GM12878 (cell line): ENCODE measurements around the gene MRGPRG. TPM values are rescaled to one million over a fixed set of nuclear protein-coding genes. Genes with fewer than 3 reads are reported as not detected.

Source experiments
- ATAC-seq: fragments of 200-7000 bp; cut with Tn5 transposase; 3 replicates; pipeline ENCODE4 v1.9.1; 2020; ENCODE audit warnings: mild to moderate bottlenecking, moderate library complexity
- BruUV-seq: library from RNA; stranded (reverse); fragments of 400-500 nt; replicated peaks from 2 replicates; lab custom pipeline; 2021; lab: Mats Ljungman, UMichigan
- CTCF ChIA-PET: fragments of 300-600 bp; sonication (Branson Sonifier 250); formaldehyde crosslinking; extraction: SDS; loops from one replicate; lab custom pipeline; 2021; ENCODE audit warnings: inconsistent platforms; lab: Yijun Ruan, JAX
- POLR2A ChIA-PET: fragments of 350-600 bp; formaldehyde crosslinking; extraction: SDS; loops from one replicate; lab custom pipeline; 2021; ENCODE audit warnings: inconsistent platforms; lab: Charles Lee
- RAD21 ChIA-PET: fragments of 300-600 bp; sonication (Branson Sonifier 250); formaldehyde crosslinking; loops from one replicate; lab custom pipeline; 2023; ENCODE audit warnings: antibody characterized with exemption; ENCODE audit not compliant: unreplicated experiment; lab: Charles Lee
- SMC1A ChIA-PET: fragments of 300-600 bp; sonication (Branson Sonifier 250); formaldehyde crosslinking; loops from one replicate; lab custom pipeline; 2023; ENCODE audit not compliant: unreplicated experiment, uncharacterized antibody; lab: Charles Lee
- DNase-seq: peaks from one replicate; pipeline ENCODE4 v3.0.0-alpha.2; 2011; ENCODE audit warnings: low read depth, low spot score
- FAIRE-seq: peaks from 3 replicates; lab custom pipeline; 2011; peaks lifted over from hg19 to GRCh38; lab: Jason Lieb, UNC
- H2AFZ ChIP-seq: 2 replicates; pipeline ENCODE4 v1.6.0; 2011; ENCODE audit warnings: low read depth, low read length, control low read depth; ENCODE audit not compliant: control insufficient read depth
- H3K27ac ChIP-seq: 2 replicates; pipeline ENCODE4 v1.5.1; 2011; ENCODE audit warnings: control low read depth; ENCODE audit not compliant: control insufficient read depth, insufficient read depth
- H3K27me3 ChIP-seq, 2 experiments: replicated peaks in 1 of 2; 2 replicates each; pipeline versions ENCODE4 v1.6.0 to v1.6.1; 2011; ENCODE audit warnings: low read length in 1 of 2; ENCODE audit not compliant: control insufficient read depth in 2 of 2, insufficient read depth in 2 of 2
- H3K36me3 ChIP-seq, 2 experiments: 2 replicates each; pipeline ENCODE4 v1.5.1; 2011; ENCODE audit warnings: low read length in 1 of 2; ENCODE audit not compliant: control insufficient read depth in 2 of 2, insufficient read depth in 2 of 2
- H3K4me1 ChIP-seq: 2 replicates; pipeline ENCODE4 v1.6.1; 2011; ENCODE audit warnings: mild to moderate bottlenecking, low read length, moderate library complexity, mixed read lengths; ENCODE audit not compliant: control insufficient read depth, insufficient read depth
- H3K4me2 ChIP-seq: 2 replicates; pipeline ENCODE4 v1.6.0; 2011; ENCODE audit warnings: control low read depth; ENCODE audit not compliant: control insufficient read depth, insufficient read depth
- H3K4me3 ChIP-seq: fragments of 200-600 bp; sonication (generic); 2 replicates; pipeline ENCODE4 v1.5.1; 2016
- H3K79me2 ChIP-seq: 2 replicates; pipeline ENCODE4 v1.6.0; 2011; ENCODE audit warnings: low read length; ENCODE audit not compliant: control insufficient read depth, insufficient read depth
- H3K9ac ChIP-seq: 2 replicates; pipeline ENCODE4 v1.8.0; 2011; ENCODE audit warnings: low read length, control low read depth, mixed read lengths; ENCODE audit not compliant: control insufficient read depth, insufficient read depth
- H3K9me3 ChIP-seq: replicated peaks from 3 replicates; pipeline ENCODE4 v1.5.1; 2011; ENCODE audit warnings: mild to moderate bottlenecking, low read length; ENCODE audit not compliant: control insufficient read depth, insufficient read depth
- H4K20me1 ChIP-seq: 2 replicates; pipeline ENCODE4 v1.6.0; 2011; ENCODE audit not compliant: control insufficient read depth, insufficient read depth
- ATF7 ChIP-seq: fragments of 450-650 bp; IDR thresholded peaks from 2 replicates; pipeline ENCODE4 v1.6.1; 2016; ENCODE audit warnings: low read depth, mild to moderate bottlenecking
- BCLAF1 ChIP-seq: fragments of 450-650 bp; IDR thresholded peaks from 2 replicates; pipeline ENCODE4 v1.6.1; 2017; ENCODE audit warnings: antibody characterized with exemption, mild to moderate bottlenecking, moderate library complexity
- CBFB ChIP-seq: IDR thresholded peaks from 2 replicates; pipeline ENCODE4 v1.6.1; 2016; ENCODE audit warnings: antibody characterized with exemption, low read depth
- DPF2 ChIP-seq: fragments of 450-650 bp; IDR thresholded peaks from 2 replicates; pipeline ENCODE4 v1.6.1; 2017; ENCODE audit warnings: mild to moderate bottlenecking
- FOS ChIP-seq: IDR thresholded peaks from 3 replicates; pipeline ENCODE4 v1.6.1; 2011; ENCODE audit warnings: borderline replicate concordance; ENCODE audit not compliant: insufficient read length; ENCODE audit errors: extremely low read depth
- GABPA ChIP-seq: IDR thresholded peaks from 2 replicates; pipeline ENCODE4 v1.6.1; 2014; ENCODE audit warnings: antibody characterized with exemption, low read depth, mild to moderate bottlenecking, inconsistent platforms
- HDAC6 ChIP-seq: fragments of 200-600 bp; sonication (generic); IDR thresholded peaks from one replicate; pipeline ENCODE4 v1.8.0; 2017; ENCODE audit warnings: antibody characterized with exemption; ENCODE audit not compliant: unreplicated experiment
- IRF4 ChIP-seq: IDR thresholded peaks from 2 replicates; pipeline ENCODE4 v1.6.1; 2011; ENCODE audit warnings: low read depth, low read length
- KDM1A ChIP-seq: fragments of 200-600 bp; sonication (generic); IDR thresholded peaks from 2 replicates; pipeline ENCODE4 v1.6.1; 2016; ENCODE audit warnings: borderline replicate concordance
- RAD51 ChIP-seq: fragments of 450-650 bp; IDR thresholded peaks from 2 replicates; pipeline ENCODE4 v1.6.1; 2016; ENCODE audit warnings: moderate library complexity, mild to moderate bottlenecking, inconsistent platforms
- RBBP5 ChIP-seq: fragments of 200-600 bp; sonication (generic); conservative IDR thresholded peaks from 2 replicates; pipeline ENCODE4 v1.6.1; 2016
- RELB ChIP-seq: fragments of 450-650 bp; IDR thresholded peaks from 2 replicates; pipeline ENCODE4 v1.6.1; 2017; ENCODE audit warnings: low read depth, mild to moderate bottlenecking, moderate library complexity
- SMARCA5 ChIP-seq: fragments of 450-650 bp; IDR thresholded peaks from 2 replicates; pipeline ENCODE4 v1.6.1; 2017; ENCODE audit warnings: mild to moderate bottlenecking
- USF2 ChIP-seq: IDR thresholded peaks from 2 replicates; pipeline ENCODE4 v1.6.1; 2011; ENCODE audit warnings: low read depth, low read length, improper control_type of control experiment, borderline replicate concordance
- ZBTB33 ChIP-seq: fragments of 450-650 bp; IDR thresholded peaks from 2 replicates; pipeline ENCODE4 v1.6.1; 2017; ENCODE audit warnings: mild to moderate bottlenecking
- WGBS: methylation state at CpG from one replicate; pipeline ENCODE4 v1.1.6; 2016; ENCODE audit warnings: low lambda C conversion rate; ENCODE audit not compliant: insufficient replicate concordance, insufficient coverage; ENCODE audit errors: missing lambda C conversion rate; 5-methylcytosine and 5-hydroxymethylcytosine counted together
- in situ Hi-C: fragments of 300-500 bp; cut with MboI; formaldehyde crosslinking; loops from 9 replicates; pipeline ENCODE4 v1.14.3; 2018; ENCODE audit warnings: mixed read lengths
- intact Hi-C: fragments of 100-400 bp; cut with micrococcal nuclease; formaldehyde crosslinking; loops from one replicate; pipeline ENCODE4 v1.14.2; 2022; ENCODE audit not compliant: unreplicated experiment
- polyA plus RNA-seq, 11 experiments: library from polyadenylated mRNA; depleted of rRNA in 4 of 11; unstranded in 6 of 11; stranded (reverse) in 5 of 11; fragments of >200 nt; fragmentation: Nextera tagmentation in 4 of 11; fragmentation: Illumina TruSeq in 1 of 11; extraction: Ambion mirVana in 4 of 11; extraction: Trizol in 1 of 11; gene quantifications; 1 replicate in 1 of 11; 2 replicates in 10 of 11; pipeline versions ENCODE4 v1.2.1 to v1.2.3, GENCODE V29; 2011 to 2016; ENCODE audit warnings: inconsistent platforms in 2 of 11, missing spikeins in 2 of 11, low read depth in 1 of 11
- total RNA-seq, 4 experiments: library from RNA; depleted of rRNA in 3 of 4; stranded (reverse); fragments of >200 nt in 3 of 4; fragmentation: Illumina TruSeq in 1 of 4; extraction: Trizol in 1 of 4; gene quantifications; 2 replicates each; pipeline versions ENCODE4 v1.2.1 to v1.2.3, GENCODE V29; 2013 to 2021

MRGPRG gene
- total and polyA plus RNA-seq, 10 of the 15 experiments (the other 5 are each of a cell fraction or from before 2014, with no cell fraction given) = not detected

- TF ChIP-seq SMARCA5 = no peak
- TF ChIP-seq GABPA = no peak
- no peak for TF ChIP-seq CBFB
- no peak for TF ChIP-seq KDM1A
- TF ChIP-seq ATF7 = no peak
- no peak for TF ChIP-seq DPF2
- no peak for TF ChIP-seq HDAC6
- TF ChIP-seq, all 136 proteins: peak for 0
These were observed 28.0 kb downstream of the MRGPRG start (continued) for GRCh38 chr11:3190600-3190999.

GRCh38 chr11:3189886-3190583 is 28.6 kb downstream of the MRGPRG start:
- Histone ChIP-seq H3K9ac (no peak overlapping the region), H3K36me3 (no peaks in the 10 kb centered on the region), H3K4me3 (no peak overlapping the region), H3K27ac (no peak overlapping the region), H3K79me2 (no peaks in the 10 kb centered on the region), H3K4me1 (no peaks in the 10 kb centered on the region), H3K9me3 (no peaks in the 10 kb centered on the region), H3K27me3 (no peaks in the 10 kb centered on the region; a peak in 1 of 4 replicates), H4K20me1 (no peaks in the 10 kb centered on the region), H3K4me2 (no peak overlapping the region), H2AFZ (no peak overlapping the region)
- in situ Hi-C loops (no loop called here), intact Hi-C loops (no loop called here)
- CTCF ChIA-PET = no interaction called here
- BruUV-seq = no TSS peak
- POLR2A ChIA-PET = no interaction called here
- ATAC-seq (no peak), DNase-seq (no peak), FAIRE-seq (no peak)
- RAD21 ChIA-PET = no interaction called here
- SMC1A ChIA-PET = no interaction called here
- WGBS = 47% methylated on average over 11 of the region's 11 CpGs
- TF ChIP-seq RBBP5 = no peak
- TF ChIP-seq RAD51 = no peak
- no peak for TF ChIP-seq IRF4
- TF ChIP-seq RELB = no peak
- no peak for TF ChIP-seq USF2
- TF ChIP-seq FOS = no peak
- TF ChIP-seq BCLAF1 = no peak
- TF ChIP-seq ZBTB33 = no peak
